SK-N-MC (cell line): Measurements from ENCODE around the gene NPAS2.

Experiments used
- DNase-seq: peaks from one replicate; pipeline ENCODE4 v3.0.0-alpha.2; 2011; ENCODE audit warnings: low read depth, low spot score
- H3K27ac ChIP-seq: fragments of 200-600 bp; sonication (generic); 2 replicates; pipeline ENCODE4 v1.5.1; 2016; ENCODE audit warnings: mixed run types
- H3K36me3 ChIP-seq: fragments of 200-600 bp; sonication (generic); 2 replicates; pipeline ENCODE4 v1.6.1; 2017; ENCODE audit warnings: antibody characterized with exemption, low read length, mixed read lengths; ENCODE audit not compliant: insufficient read depth
- H3K4me3 ChIP-seq: fragments of 200-600 bp; sonication (generic); 2 replicates; pipeline ENCODE4 v1.5.1; 2016
- H3K9ac ChIP-seq: fragments of 200-600 bp; sonication (generic); 2 replicates; pipeline ENCODE4 v1.8.0; 2017; ENCODE audit warnings: mixed run types, mixed read lengths; ENCODE audit not compliant: insufficient read length
- H3K9me3 ChIP-seq: fragments of 200-600 bp; sonication (generic); 2 replicates; pipeline ENCODE4 v1.6.1; 2017; ENCODE audit warnings: low read depth, mild to moderate bottlenecking, antibody characterized with exemption, low read length, moderate library complexity, mixed read lengths
- EZH2 ChIP-seq: fragments of 200-600 bp; sonication (generic); IDR thresholded peaks from one replicate; pipeline ENCODE4 v1.6.1; 2017; ENCODE audit warnings: antibody characterized with exemption
- FOXP2 ChIP-seq: optimal IDR thresholded peaks from 2 replicates; pipeline ENCODE3; 2011; ENCODE audit warnings: mild to moderate bottlenecking, moderate library complexity; ENCODE audit not compliant: insufficient read depth; ENCODE audit errors: extremely low read length, control extremely low read depth
- POLR2AphosphoS5 ChIP-seq: IDR thresholded peaks from 2 replicates; pipeline ENCODE4 v1.6.1; 2012; ENCODE audit warnings: mild to moderate bottlenecking, low read depth, low read length, borderline replicate concordance

Gene NPAS2

DNA sequence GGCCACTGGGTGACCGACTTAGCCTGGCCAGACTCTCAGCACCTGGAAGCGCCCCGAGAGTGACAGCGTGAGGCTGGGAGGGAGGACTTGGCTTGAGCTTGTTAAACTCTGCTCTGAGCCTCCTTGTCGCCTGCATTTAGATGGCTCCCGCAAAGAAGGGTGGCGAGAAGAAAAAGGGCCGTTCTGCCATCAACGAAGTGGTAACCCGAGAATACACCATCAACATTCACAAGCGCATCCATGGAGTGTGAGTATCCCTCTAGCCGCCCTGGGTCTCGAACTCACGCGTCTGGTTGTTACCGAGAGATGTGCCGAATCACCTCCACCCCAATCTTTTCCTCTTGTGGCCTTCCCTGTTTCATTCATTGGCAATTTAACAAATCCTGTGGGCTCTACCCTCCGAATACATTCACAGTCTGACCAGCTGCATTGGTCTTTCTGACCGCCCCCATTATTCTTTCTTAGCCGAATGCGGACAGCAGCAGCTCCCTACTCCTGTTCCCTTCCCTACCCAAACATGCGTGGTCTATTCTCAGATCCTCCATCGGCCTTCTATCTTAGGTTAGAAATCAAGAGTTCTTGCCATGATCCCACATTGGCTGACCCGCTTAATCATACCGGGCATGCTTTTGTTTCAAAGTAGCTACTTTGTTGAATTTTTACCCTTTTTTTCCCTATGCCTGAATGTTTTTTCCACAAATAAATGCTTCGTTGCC is 182.8 kb downstream of the NPAS2 start:
- Histone ChIP-seq H3K36me3 (peaks cover 53% of the 10 kb centered on the region), H3K9me3 (no peaks in the 10 kb centered on the region), H3K4me3 (peak overlapping the region; percentile 92), H3K9ac (peak overlapping the region; percentile 98), H3K27ac (peak overlapping the region; percentile 95)
- TF ChIP-seq POLR2AphosphoS5 = no peak
- no peak for TF ChIP-seq FOXP2
- no peak for TF ChIP-seq EZH2
- DNase-seq = no peak

GRCh38 chr2:101003278-101003775 is 183.4 kb downstream of the NPAS2 start:
- peaks cover 59% of the 10 kb centered on the region for H3K36me3 ChIP-seq
- no peak for TF ChIP-seq FOXP2
- no peak; the same call in 1 of the 2 replicates for TF ChIP-seq POLR2AphosphoS5
- no peak for TF ChIP-seq EZH2
- peak overlapping the region; percentile 95 for H3K27ac ChIP-seq
- H3K4me3 ChIP-seq = peak overlapping the region; percentile 92
- DNase-seq = no peak
- H3K9ac ChIP-seq = peak overlapping the region; percentile 98
- no peaks in the 10 kb centered on the region for H3K9me3 ChIP-seq

GRCh38 chr2:101004620-101005325 is 184.8 kb downstream of the NPAS2 start:
- Histone ChIP-seq H3K27ac (peak overlapping the region; percentile 95; the same call in 1 of the 2 replicates), H3K9me3 (no peaks in the 10 kb centered on the region), H3K36me3 (peaks cover 70% of the 10 kb centered on the region), H3K4me3 (peak overlapping the region; percentile 92), H3K9ac (peak overlapping the region; percentile 98)
- TF ChIP-seq EZH2 = no peak
- no peak; the same call in 1 of the 2 replicates for TF ChIP-seq POLR2AphosphoS5
- TF ChIP-seq FOXP2 = no peak
- no peak for DNase-seq

DNA sequence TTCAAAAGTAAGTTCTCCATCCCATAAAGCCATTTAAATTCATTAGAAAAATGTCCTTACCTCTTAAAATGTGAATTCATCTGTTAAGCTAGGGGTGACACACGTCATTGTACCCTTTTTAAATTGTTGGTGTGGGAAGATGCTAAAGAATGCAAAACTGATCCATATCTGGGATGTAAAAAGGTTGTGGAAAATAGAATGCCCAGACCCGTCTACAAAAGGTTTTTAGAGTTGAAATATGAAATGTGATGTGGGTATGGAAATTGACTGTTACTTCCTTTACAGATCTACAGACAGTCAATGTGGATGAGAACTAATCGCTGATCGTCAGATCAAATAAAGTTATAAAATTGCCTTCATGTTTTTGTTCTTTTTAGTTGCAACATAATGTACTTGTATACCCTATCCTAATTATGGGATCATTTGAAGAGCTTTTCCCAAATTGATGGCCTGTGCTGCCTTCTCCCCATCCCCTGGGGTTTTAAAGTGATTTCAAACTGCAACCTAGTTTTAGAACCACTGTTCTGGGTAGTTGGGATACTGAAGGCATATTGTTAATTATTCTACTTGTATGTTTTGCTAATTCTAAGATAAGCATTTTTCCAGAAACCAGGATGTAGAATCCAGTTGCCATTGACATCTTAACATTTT is 186.3 kb downstream of the NPAS2 start:
- H3K9me3 ChIP-seq = no peaks in the 10 kb centered on the region
- TF ChIP-seq POLR2AphosphoS5 = no peak
- TF ChIP-seq FOXP2 = no peak
- no peak for TF ChIP-seq EZH2
- peak overlapping the region; percentile 82 for H3K27ac ChIP-seq
- H3K36me3 ChIP-seq = peaks cover 78% of the 10 kb centered on the region
- no peak for DNase-seq
- no peak overlapping the region for H3K9ac ChIP-seq
- H3K4me3 ChIP-seq = no peak overlapping the region

DNA sequence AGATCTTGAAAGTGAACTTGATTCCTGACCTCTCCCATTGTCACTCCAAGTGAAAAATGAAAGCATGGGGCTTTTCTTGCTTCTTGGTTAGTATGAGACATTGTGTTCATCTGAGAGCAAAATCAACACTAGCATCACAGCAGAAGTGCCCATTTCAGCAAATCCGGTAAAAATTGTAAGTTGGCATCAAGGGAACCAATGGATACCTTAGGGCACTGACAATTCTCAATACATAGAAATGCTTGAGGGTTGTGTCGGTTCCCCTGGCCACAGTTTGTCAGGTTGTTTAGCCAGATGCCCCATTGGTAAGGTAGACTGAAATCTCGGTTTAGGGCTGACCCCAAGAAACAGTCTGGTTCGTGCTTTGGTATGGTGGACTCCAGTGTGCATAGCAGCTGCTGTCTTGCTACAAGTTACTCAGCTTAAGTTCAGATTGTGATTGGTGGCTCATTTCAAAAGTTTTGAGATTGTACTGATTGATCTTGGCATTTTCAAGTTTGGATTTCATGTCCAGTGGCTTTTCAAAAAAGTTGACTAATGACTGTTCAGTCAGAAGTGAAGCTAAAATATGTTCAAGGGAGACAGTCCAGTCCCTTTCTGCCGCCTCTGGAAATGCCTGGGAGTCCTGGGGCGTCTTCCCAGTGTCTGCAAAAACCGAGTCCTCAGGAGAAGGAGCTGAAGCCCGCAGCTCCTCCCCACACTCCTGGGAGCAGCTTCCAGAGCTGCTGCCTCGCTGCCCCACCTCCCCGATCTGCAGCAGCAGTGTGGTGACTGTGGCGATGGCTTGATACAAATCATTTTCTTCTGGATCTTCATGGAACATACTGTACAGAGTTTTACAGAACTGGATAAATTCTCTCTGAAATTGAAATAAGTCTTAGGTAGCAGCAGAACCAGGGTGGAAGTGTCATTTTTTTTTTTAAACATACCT is 187.7 kb downstream of the NPAS2 start:
- Histone ChIP-seq H3K4me3 (no peak overlapping the region), H3K9me3 (no peaks in the 10 kb centered on the region), H3K9ac (peak overlapping the region; percentile 22), H3K27ac (peak overlapping the region; percentile 82), H3K36me3 (peaks cover 87% of the 10 kb centered on the region)
- DNase-seq = no peak
- TF ChIP-seq POLR2AphosphoS5 = 0 out of 2 replicates have a peak, but pooled peaks have one; percentile 31
- no peak for TF ChIP-seq EZH2
- TF ChIP-seq FOXP2 = no peak

DNA sequence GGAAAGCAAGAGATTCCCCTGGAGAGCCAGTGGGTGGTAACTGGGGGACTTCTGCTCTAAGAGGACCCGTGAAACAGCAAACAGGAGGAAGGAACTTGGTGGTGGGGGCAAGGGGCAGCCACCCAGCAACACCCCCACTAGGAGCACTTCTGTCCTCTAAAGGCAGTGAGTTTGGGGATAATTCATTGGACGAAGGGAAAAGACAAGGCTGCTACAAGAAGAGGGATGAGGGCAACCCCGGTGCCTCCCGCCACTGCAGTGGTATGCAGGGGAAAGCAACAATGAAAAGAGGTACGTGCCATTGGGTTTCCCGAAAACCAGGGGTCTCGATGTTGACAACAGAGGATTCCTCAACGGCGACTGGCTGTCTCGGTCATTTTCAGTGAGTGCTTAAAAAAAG is 191.2 kb downstream of the NPAS2 start:
- Histone ChIP-seq H3K27ac (peak overlapping the region; percentile 86), H3K9me3 (peaks cover 9% of the 10 kb centered on the region; the same call in 1 of the 2 replicates), H3K9ac (no peak overlapping the region), H3K36me3 (peaks cover 82% of the 10 kb centered on the region), H3K4me3 (no peak overlapping the region)
- DNase-seq = no peak
- no peak for TF ChIP-seq POLR2AphosphoS5
- TF ChIP-seq EZH2 = no peak
- TF ChIP-seq FOXP2 = no peak

DNA sequence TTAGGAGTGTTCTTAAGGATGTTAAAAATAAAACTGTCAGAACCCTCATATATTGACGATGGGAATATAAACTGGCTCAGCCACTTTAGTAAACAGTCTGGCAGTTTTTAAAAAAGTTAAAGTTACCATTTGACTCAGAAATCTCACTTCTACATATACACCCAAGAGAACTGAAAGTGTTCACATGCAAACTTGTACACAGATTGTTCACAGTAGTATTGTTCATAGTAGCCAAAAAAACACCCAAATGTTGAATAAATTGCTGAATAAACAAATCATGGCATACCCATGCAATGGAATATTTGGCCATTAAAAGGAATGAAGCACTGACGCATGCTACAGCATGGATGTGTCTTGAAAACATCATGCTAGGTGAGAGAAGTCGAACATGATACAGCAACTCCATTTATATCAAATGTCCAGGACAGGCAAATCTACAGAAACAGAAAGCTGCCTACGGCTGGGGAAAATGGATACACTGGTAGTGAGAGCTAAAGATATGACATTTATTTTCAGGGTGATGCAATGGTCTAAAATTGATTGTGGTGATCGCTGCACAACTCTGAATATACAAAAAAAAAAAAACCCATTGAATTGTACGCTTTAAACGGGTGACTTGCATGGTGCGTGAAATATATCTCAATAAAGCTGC is 192.2 kb downstream of the NPAS2 start:
- H3K36me3 ChIP-seq = peaks cover 74% of the 10 kb centered on the region
- TF ChIP-seq EZH2 (no peak), FOXP2 (no peak), POLR2AphosphoS5 (no peak)
- H3K9me3 ChIP-seq = peaks cover 9% of the 10 kb centered on the region; the same call in 1 of the 2 replicates
- peak overlapping the region; percentile 86 for H3K27ac ChIP-seq
- no peak overlapping the region for H3K4me3 ChIP-seq
- H3K9ac ChIP-seq = no peak overlapping the region
- DNase-seq = no peak
